ENCODE data around the gene SRC. TPM values are rescaled to one million over a fixed set of nuclear protein-coding genes. Genes with fewer than 3 reads are reported as not detected.
A peak's percentile ranks its signal among the peaks of the same experiment; 100 is the strongest.

The SRC gene
- polyA plus RNA-seq, 1 donor: 165 TPM

- Histone ChIP-seq H3K27me3 (ENCODE audit: control insufficient read depth, insufficient read depth, low read length) (peaks cover 3% of the 10 kb centered on the region), H3K36me3 (ENCODE audit: control insufficient read depth, insufficient read depth, low read length) (no peaks in the 10 kb centered on the region), H3K9me3 (ENCODE audit: control insufficient read depth, low read depth, low read length) (no peaks in the 10 kb centered on the region), H3K4me1 (ENCODE audit: control insufficient read depth, insufficient read depth, low read length) (no peaks in the 10 kb centered on the region), H3K4me3 (ENCODE audit: low read length) (no peak overlapping the region), H3K27ac (ENCODE audit: low read length) (no peak overlapping the region)
- no CpG with 5 or more reads among the region's 4 CpGs for WGBS (ENCODE audit: insufficient coverage, low lambda C conversion rate)
- no peak for DNase-seq
Measured at GRCh38 chr20:37443596-37443995, 97.7 kb downstream of the SRC start.

DNA sequence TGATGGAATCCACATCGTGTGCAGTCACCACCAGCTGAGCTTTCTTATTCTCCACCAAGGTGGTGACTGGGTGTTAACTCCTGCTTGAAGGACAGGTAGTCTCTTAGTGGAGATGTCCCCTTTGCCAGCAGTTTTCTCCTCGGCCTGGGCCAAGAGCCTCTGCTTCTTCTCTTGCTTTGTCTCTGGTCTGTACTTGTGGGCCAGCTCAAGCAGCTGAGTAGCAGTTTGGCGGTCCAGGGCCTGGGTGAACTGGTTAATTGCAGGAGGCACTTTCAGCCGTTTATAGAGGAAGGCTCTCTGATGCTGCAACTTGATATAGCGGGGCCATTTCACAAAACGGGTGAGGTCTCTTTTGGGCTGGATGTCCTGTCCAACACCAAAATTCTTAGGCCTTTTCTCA, 99.1 kb downstream of the SRC start:
- Histone ChIP-seq H3K4me1 (ENCODE audit: control insufficient read depth, insufficient read depth, low read length) (no peaks in the 10 kb centered on the region), H3K36me3 (ENCODE audit: control insufficient read depth, insufficient read depth, low read length) (no peaks in the 10 kb centered on the region), H3K27ac (ENCODE audit: low read length) (no peak overlapping the region), H3K9me3 (ENCODE audit: control insufficient read depth, low read depth, low read length) (no peaks in the 10 kb centered on the region), H3K27me3 (ENCODE audit: control insufficient read depth, insufficient read depth, low read length) (peaks cover under 1% of the 10 kb centered on the region), H3K4me3 (ENCODE audit: low read length) (no peak overlapping the region)
- no CpG with 5 or more reads among the region's 6 CpGs for WGBS (ENCODE audit: insufficient coverage, low lambda C conversion rate)
- DNase-seq: no peak

DNA sequence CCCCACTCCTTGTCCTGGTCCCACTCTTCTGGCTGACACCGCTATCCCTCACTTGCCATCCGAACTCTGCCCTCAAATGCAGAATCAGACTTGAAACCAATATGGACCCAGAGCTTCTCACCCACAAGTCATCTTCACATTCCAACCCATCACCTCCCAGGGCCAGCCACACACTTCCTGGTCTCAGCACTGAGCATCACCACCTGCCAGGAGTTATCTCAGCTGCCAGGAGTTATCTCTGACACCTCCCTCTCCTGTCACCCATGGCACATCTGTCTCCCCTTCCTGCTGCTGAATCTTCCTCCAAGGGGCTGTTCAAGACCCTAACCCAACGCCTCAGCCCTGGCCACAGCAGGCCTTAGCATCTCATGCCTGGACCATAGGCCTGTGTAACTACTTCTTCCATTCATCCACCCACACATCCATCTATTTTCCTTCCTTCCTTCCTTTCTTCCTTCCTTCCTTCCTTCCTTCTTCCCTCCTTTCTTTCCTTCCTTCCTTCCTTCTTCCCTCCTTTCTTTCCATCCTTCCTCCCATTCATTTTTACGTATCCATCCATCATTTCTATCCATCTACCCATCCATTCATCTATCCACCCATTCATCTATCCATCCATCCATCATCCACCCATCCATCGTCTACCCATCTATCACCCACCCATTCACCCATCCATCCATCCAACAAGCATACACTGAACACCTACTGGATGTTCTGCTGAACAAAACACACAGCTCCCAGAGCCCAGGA, 100.5 kb downstream of the SRC start:
- Histone ChIP-seq H3K27ac (ENCODE audit: low read length) (no peak overlapping the region), H3K36me3 (ENCODE audit: control insufficient read depth, insufficient read depth, low read length) (no peaks in the 10 kb centered on the region), H3K4me1 (ENCODE audit: control insufficient read depth, insufficient read depth, low read length) (no peaks in the 10 kb centered on the region), H3K4me3 (ENCODE audit: low read length) (no peak overlapping the region), H3K9me3 (ENCODE audit: control insufficient read depth, low read depth, low read length) (no peaks in the 10 kb centered on the region), H3K27me3 (ENCODE audit: control insufficient read depth, insufficient read depth, low read length) (no peaks in the 10 kb centered on the region)
- no peak for DNase-seq
- WGBS (ENCODE audit: insufficient coverage, low lambda C conversion rate): 76% methylated on average over 3 of the region's 5 CpGs

DNA sequence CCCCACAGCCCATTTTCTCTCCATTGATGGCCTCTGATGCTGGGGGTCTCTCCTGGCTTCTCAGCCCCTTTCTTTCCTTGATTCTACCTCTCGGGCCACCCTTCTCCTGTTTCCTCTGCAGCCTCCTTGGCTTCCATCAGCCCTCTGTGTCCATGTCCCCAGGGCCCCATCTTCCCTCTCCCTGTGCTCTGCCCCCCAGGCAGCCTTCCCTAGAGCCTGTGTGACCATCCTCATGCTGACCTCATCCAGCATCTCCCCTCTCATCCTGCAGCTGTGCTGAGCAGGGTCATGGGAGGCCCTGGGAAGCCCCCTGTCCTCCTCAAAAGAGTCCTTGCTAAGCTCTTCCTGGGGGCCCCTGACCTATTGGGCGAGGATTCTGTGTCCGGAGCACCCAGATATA, 101.7 kb downstream of the SRC start:
- H3K4me3 ChIP-seq (ENCODE audit: low read length): no peak overlapping the region
- H3K27me3 ChIP-seq (ENCODE audit: control insufficient read depth, insufficient read depth, low read length): no peaks in the 10 kb centered on the region
- DNase-seq: no peak
- no peak overlapping the region for H3K27ac ChIP-seq (ENCODE audit: low read length)
- WGBS (ENCODE audit: insufficient coverage, low lambda C conversion rate): 100% methylated on average over 1 of the region's 3 CpGs
- H3K9me3 ChIP-seq (ENCODE audit: control insufficient read depth, low read depth, low read length): no peaks in the 10 kb centered on the region
- no peaks in the 10 kb centered on the region for H3K36me3 ChIP-seq (ENCODE audit: control insufficient read depth, insufficient read depth, low read length)
- H3K4me1 ChIP-seq (ENCODE audit: control insufficient read depth, insufficient read depth, low read length): no peaks in the 10 kb centered on the region

- no peaks in the 10 kb centered on the region for H3K9me3 ChIP-seq (ENCODE audit: control insufficient read depth, low read depth, low read length)
- no peak overlapping the region for H3K27ac ChIP-seq (ENCODE audit: low read length)
- 56% methylated on average over 3 of the region's 12 CpGs for WGBS (ENCODE audit: insufficient coverage, low lambda C conversion rate)
- DNase-seq: no peak
- no peak overlapping the region for H3K4me3 ChIP-seq (ENCODE audit: low read length)
- no peaks in the 10 kb centered on the region for H3K4me1 ChIP-seq (ENCODE audit: control insufficient read depth, insufficient read depth, low read length)
- H3K27me3 ChIP-seq (ENCODE audit: control insufficient read depth, insufficient read depth, low read length): no peaks in the 10 kb centered on the region
- no peaks in the 10 kb centered on the region for H3K36me3 ChIP-seq (ENCODE audit: control insufficient read depth, insufficient read depth, low read length)
Measured at GRCh38 chr20:37449276-37449675, 103.3 kb downstream of the SRC start.

GRCh38 chr20:37450344-37450743, 104.4 kb downstream of the SRC start:
- no peaks in the 10 kb centered on the region for H3K36me3 ChIP-seq (ENCODE audit: control insufficient read depth, insufficient read depth, low read length)
- DNase-seq: no peak
- H3K4me3 ChIP-seq (ENCODE audit: low read length): no peak overlapping the region
- H3K27me3 ChIP-seq (ENCODE audit: control insufficient read depth, insufficient read depth, low read length): no peaks in the 10 kb centered on the region
- no peaks in the 10 kb centered on the region for H3K9me3 ChIP-seq (ENCODE audit: control insufficient read depth, low read depth, low read length)
- H3K27ac ChIP-seq (ENCODE audit: low read length): no peak overlapping the region
- peaks cover under 1% of the 10 kb centered on the region for H3K4me1 ChIP-seq (ENCODE audit: control insufficient read depth, insufficient read depth, low read length)

DNA sequence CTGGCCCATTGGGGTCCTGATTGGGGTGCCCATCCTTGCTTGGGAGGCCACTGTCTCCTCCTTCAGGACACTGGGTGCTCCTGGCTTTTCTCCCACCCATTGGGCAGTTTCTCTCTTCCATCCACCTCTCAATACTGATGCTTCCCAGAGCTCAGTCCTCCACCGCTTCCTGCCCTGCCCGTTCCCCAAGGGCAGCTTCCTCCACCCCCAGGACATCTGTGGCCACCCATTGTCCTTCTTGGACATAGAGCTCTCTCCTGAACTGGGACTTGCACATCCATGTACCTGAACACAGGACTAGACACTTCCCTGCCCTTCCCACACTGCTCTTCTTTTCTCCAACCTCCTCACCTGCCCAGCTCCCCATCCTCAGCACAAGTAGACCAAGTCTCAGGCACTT, 105.7 kb downstream of the SRC start:
- no peaks in the 10 kb centered on the region for H3K36me3 ChIP-seq (ENCODE audit: control insufficient read depth, insufficient read depth, low read length)
- no peak overlapping the region for H3K4me3 ChIP-seq (ENCODE audit: low read length)
- DNase-seq: no peak
- no peaks in the 10 kb centered on the region for H3K9me3 ChIP-seq (ENCODE audit: control insufficient read depth, low read depth, low read length)
- peaks cover 3% of the 10 kb centered on the region for H3K4me1 ChIP-seq (ENCODE audit: control insufficient read depth, insufficient read depth, low read length)
- no peaks in the 10 kb centered on the region for H3K27me3 ChIP-seq (ENCODE audit: control insufficient read depth, insufficient read depth, low read length)
- WGBS (ENCODE audit: insufficient coverage, low lambda C conversion rate): no CpG with 5 or more reads among the region's 2 CpGs
- no peak overlapping the region for H3K27ac ChIP-seq (ENCODE audit: low read length)

DNA sequence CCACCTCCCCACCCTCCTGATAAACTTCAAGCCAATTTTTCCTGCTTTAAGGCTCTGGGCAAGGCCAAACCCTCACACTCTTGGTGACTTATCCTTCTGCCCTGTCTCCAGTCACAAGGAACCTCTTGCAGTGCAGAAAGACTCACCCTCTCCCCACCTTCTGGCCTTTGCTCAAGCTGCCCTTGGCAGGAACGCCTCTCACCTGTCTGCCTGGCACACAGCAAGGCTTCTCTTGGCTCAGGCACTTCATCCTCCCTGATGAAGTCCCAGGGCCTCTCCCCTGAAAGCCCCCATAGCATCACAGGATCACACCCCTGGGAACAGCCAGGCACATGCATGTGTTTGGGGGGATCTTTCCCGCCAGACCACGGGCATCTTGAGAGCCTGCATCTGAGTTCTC, 106.3 kb downstream of the SRC start:
- Histone ChIP-seq H3K27ac (ENCODE audit: low read length) (no peak overlapping the region), H3K36me3 (ENCODE audit: control insufficient read depth, insufficient read depth, low read length) (no peaks in the 10 kb centered on the region), H3K9me3 (ENCODE audit: control insufficient read depth, low read depth, low read length) (no peaks in the 10 kb centered on the region), H3K4me1 (ENCODE audit: control insufficient read depth, insufficient read depth, low read length) (peaks cover 3% of the 10 kb centered on the region), H3K4me3 (ENCODE audit: low read length) (no peak overlapping the region), H3K27me3 (ENCODE audit: control insufficient read depth, insufficient read depth, low read length) (no peaks in the 10 kb centered on the region)
- DNase-seq: no peak
- WGBS (ENCODE audit: insufficient coverage, low lambda C conversion rate): no CpG with 5 or more reads among the region's 3 CpGs

- no peaks in the 10 kb centered on the region for H3K27me3 ChIP-seq (ENCODE audit: control insufficient read depth, insufficient read depth, low read length)
- no CpG with 5 or more reads among the region's 3 CpGs for WGBS (ENCODE audit: insufficient coverage, low lambda C conversion rate)
- no peak for DNase-seq
Measured at GRCh38 chr20:37453288-37453687, 107.3 kb downstream of the SRC start.

DNA sequence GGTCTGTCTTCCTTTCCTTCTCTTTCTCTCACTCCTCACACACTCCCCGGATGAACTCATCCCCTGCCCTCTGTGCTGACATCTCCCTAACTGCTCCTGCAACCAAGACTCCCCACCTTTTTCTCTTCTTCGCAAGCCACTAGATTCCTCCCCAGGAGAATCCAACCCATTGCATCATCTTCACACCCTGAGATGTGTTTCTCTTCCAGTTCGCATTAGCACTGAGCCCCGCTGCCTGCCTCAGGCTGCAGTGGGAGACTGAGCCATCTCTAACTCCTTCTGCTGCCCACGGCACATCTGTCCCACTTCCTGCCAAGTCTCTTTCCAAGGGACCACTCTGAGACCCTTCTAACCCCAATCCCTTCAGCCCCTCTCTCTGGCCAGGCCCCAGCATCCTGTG, 107.9 kb downstream of the SRC start:
- Histone ChIP-seq H3K4me1 (ENCODE audit: control insufficient read depth, insufficient read depth, low read length) (peaks cover 3% of the 10 kb centered on the region), H3K9me3 (ENCODE audit: control insufficient read depth, low read depth, low read length) (no peaks in the 10 kb centered on the region), H3K27ac (ENCODE audit: low read length) (no peak overlapping the region), H3K4me3 (ENCODE audit: low read length) (no peak overlapping the region), H3K36me3 (ENCODE audit: control insufficient read depth, insufficient read depth, low read length) (no peaks in the 10 kb centered on the region), H3K27me3 (ENCODE audit: control insufficient read depth, insufficient read depth, low read length) (no peaks in the 10 kb centered on the region)
- 92% methylated on average over 2 of the region's 5 CpGs for WGBS (ENCODE audit: insufficient coverage, low lambda C conversion rate)
- no peak for DNase-seq

More at GRCh38 chr20:37453288-37453687, 107.3 kb downstream of the SRC start:
- Histone ChIP-seq H3K9me3 (ENCODE audit: control insufficient read depth, low read depth, low read length) (no peaks in the 10 kb centered on the region), H3K4me3 (ENCODE audit: low read length) (no peak overlapping the region), H3K36me3 (ENCODE audit: control insufficient read depth, insufficient read depth, low read length) (no peaks in the 10 kb centered on the region), H3K4me1 (ENCODE audit: control insufficient read depth, insufficient read depth, low read length) (peaks cover 3% of the 10 kb centered on the region), H3K27ac (ENCODE audit: low read length) (no peak overlapping the region)

GRCh38 chr20:37454636-37455385, 108.9 kb downstream of the SRC start:
- no peaks in the 10 kb centered on the region for H3K9me3 ChIP-seq (ENCODE audit: control insufficient read depth, low read depth, low read length)
- peak; percentile 40 to 66 for DNase-seq
- H3K4me3 ChIP-seq (ENCODE audit: low read length): no peak overlapping the region
- no peaks in the 10 kb centered on the region for H3K36me3 ChIP-seq (ENCODE audit: control insufficient read depth, insufficient read depth, low read length)
- H3K4me1 ChIP-seq (ENCODE audit: control insufficient read depth, insufficient read depth, low read length): peaks cover 3% of the 10 kb centered on the region
- peak overlapping the region; percentile 2 for H3K27ac ChIP-seq (ENCODE audit: low read length)
- no peaks in the 10 kb centered on the region for H3K27me3 ChIP-seq (ENCODE audit: control insufficient read depth, insufficient read depth, low read length)

Measured in large intestine (tissue), 3 donors.